GM21786 (cell line): ENCODE measurements around the gene SPRTN.

ENCODE experiments used
- ATAC-seq: cut with Tn5 transposase; IDR thresholded peaks from one replicate; pipeline ENCODE4 v1.9.1; 2021; ENCODE audit not compliant: unreplicated experiment

SPRTN gene, protein sequence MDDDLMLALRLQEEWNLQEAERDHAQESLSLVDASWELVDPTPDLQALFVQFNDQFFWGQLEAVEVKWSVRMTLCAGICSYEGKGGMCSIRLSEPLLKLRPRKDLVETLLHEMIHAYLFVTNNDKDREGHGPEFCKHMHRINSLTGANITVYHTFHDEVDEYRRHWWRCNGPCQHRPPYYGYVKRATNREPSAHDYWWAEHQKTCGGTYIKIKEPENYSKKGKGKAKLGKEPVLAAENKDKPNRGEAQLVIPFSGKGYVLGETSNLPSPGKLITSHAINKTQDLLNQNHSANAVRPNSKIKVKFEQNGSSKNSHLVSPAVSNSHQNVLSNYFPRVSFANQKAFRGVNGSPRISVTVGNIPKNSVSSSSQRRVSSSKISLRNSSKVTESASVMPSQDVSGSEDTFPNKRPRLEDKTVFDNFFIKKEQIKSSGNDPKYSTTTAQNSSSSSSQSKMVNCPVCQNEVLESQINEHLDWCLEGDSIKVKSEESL

DNA sequence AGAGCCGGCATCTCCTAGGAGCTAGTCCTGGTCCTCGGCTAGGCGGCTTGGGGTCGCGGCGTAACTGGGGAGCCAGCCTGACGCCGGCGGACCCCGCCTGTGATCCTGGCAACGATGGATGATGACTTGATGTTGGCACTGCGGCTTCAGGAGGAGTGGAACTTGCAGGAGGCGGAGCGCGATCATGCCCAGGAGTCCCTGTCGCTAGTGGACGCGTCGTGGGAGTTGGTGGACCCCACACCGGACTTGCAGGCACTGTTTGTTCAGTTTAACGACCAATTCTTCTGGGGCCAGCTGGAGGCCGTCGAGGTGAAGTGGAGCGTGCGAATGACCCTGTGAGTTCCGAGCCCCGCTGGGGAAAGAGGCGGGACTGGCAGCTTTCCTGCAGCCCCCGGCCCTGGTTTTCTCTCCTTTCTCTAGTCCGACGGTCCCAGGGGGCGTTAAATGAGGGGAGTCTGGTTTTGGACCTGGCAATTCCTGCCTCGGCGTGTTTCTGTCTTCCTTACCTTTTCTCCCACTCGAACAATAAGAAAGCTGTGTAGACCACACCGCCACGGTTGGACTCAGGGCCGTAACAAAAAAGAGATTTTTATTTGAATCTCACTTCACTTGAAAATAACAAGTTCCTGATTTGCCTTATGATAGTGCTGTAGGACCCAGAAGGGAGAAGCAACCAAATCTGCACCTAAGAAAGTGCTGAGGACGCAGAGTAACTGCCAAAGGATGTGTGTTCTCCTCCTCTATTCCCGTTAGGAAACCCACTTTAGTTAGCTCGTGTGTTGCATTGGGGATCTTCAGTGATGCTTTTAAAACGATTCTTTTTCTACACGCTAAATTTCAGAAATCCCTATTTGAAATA, at the start of gene SPRTN:
Gene SPRTN, plus strand, starts transcription at position 24 of the 859 bp plus-strand sequence. Its CDS starts 91 bp downstream, at position 115.
- peak; percentile 7 for ATAC-seq

- no peak for ATAC-seq
Measured at GRCh38 chr1:231295938-231296337, 42.2 kb upstream of the SPRTN start.

- ATAC-seq, result no peak
Measured at GRCh38 chr1:231301990-231302389, 36.1 kb upstream of the SPRTN start.

GRCh38 chr1:231310391-231310934, 27.6 kb upstream of the SPRTN start:
- no peak for ATAC-seq

GRCh38 chr1:231311720-231312431, 26.2 kb upstream of the SPRTN start:
- ATAC-seq, result no peak

GRCh38 chr1:231312432-231312788, 25.7 kb upstream of the SPRTN start:
- ATAC-seq, result no peak

- ATAC-seq, result no peak
Measured at GRCh38 chr1:231313661-231314060, 24.4 kb upstream of the SPRTN start.

- peak; percentile 90 for ATAC-seq
Measured at GRCh38 chr1:231315887-231316286, 22.2 kb upstream of the SPRTN start.

- no peak for ATAC-seq
Measured at GRCh38 chr1:231317306-231318014, 20.6 kb upstream of the SPRTN start.

GRCh38 chr1:231318015-231318355, 20.1 kb upstream of the SPRTN start:
- no peak for ATAC-seq

GRCh38 chr1:231318568-231318967, 19.5 kb upstream of the SPRTN start:
- ATAC-seq, result no peak

GRCh38 chr1:231319080-231319479, 19.0 kb upstream of the SPRTN start:
- no peak for ATAC-seq

- no peak for ATAC-seq
Measured at GRCh38 chr1:231322880-231323530, 15.1 kb upstream of the SPRTN start.

- no peak for ATAC-seq
Measured at GRCh38 chr1:231324660-231325059, 13.4 kb upstream of the SPRTN start.

DNA sequence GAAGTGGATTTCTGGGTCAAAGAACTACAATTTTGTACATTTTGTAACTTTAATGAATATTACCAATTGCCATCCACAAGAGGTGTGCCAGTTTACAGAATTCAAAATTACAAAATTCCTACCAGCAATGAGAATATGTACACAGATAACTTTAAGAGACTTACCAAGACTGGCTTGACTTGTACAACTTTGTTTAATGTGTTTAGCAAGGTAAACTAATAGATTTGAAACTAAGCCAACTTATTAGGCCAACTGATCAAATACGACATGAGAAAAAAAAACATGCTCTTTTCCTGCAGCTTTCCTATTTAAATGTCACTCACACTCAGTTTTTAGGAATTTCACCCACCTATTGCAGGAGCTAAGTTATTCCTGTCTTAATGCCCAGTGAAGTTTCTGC, 11.8 kb upstream of the SPRTN start:
- no peak for ATAC-seq

DNA sequence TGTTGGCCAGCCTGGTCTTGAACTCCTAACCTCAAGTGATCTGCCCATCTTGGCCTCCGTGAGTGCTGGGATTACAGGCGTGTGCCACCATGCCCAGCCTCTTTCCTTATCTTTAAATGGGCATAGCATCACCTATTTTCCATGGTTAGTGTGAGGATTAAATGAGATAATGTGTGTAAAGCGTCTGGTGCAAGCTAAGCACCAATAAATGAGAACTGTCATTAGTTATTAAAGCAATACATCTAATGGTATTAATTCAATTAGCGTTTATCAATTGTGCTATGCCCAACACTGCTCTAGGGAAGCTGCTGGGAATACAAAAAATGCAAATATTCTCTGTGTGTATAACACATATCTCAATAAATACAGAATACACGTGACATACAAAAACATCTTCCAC, 10.5 kb upstream of the SPRTN start:
- ATAC-seq, result no peak

- no peak for ATAC-seq
Measured at GRCh38 chr1:231329483-231329882, 8.6 kb upstream of the SPRTN start.

- ATAC-seq, result no peak
Measured at GRCh38 chr1:231332761-231333160, 5.3 kb upstream of the SPRTN start.

DNA sequence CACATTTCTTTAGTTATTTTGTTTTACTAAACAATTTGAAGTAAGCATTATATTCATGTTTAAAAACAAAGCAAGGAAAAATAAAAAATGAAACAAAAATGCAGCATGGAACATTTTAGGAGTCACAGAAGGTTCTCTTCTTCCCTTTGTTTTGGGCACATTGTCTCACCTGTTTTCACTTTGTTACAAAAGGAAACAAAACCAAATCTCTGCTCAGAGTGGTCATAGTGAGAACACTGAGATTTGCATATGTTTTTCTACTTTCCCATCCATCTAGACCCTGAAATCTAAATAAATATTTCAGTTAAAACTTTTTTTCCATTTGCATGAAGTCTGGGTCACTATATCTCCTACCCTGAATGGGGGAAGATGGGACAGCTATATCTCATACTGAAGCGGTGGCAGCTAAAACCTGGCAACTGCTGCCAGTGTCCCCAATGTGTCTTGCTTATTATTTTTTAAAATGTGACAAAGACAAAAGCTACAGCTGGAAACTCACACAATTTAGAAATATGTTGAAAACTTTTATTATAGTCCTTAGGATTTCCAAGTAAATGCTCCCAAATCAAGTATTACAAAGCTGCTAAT, 3.9 kb upstream of the SPRTN start:
- peak; percentile 27 for ATAC-seq

DNA sequence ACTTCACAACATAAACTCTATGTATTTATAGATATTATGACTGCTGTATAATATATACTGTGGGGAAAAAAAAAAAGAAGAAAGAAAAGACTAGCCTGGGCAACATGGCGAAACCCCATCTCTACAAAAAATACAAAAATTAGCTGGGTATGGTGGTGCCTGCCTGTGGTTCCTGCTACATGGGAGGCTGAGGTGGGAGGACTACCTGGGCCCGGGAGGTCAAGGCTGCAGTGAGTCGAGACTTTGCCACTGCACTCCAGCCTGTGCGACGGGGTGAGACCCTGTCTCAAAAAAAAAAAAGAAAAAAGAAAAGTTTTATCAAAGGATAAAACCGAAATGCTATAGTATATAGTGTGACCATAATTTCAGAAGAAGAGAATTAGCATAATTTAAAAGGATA, 3.1 kb upstream of the SPRTN start:
- ATAC-seq, result no peak
